ENCODE results near the gene IGSF1.

The IGSF1 gene

GRCh38 chrX:131288738-131289511, at the start of gene IGSF1:
Gene IGSF1, minus strand, starts transcription at chrX:131289306. Its CDS starts 2,632 bp downstream, at chrX:131286674.
- H3K9me3 ChIP-seq (ENCODE audit: control insufficient read depth, insufficient read depth, low read length) = no peaks in the 10 kb centered on the region
- H3K27me3 ChIP-seq (ENCODE audit: control insufficient read depth, insufficient read depth, low read length) = no peaks in the 10 kb centered on the region
- DNase-seq (ENCODE audit: low read depth, low spot score) = peak; percentile 60
- H3K36me3 ChIP-seq (ENCODE audit: control insufficient read depth, insufficient read depth, low read length) = no peaks in the 10 kb centered on the region
- H3K4me3 ChIP-seq (ENCODE audit: low read length) = peak within 1 kb of the TSS; percentile 63; the same call in 1 of the 2 replicates
- no CpG with 5 or more reads among the region's 32 CpGs for WGBS (ENCODE audit: insufficient coverage, insufficient read length)
- H3K27ac ChIP-seq (ENCODE audit: low read length) = no peak within 1 kb of the TSS
- peaks cover 3% of the 10 kb centered on the region; the same call in 1 of the 2 replicates for H3K4me1 ChIP-seq (ENCODE audit: control insufficient read depth, insufficient read depth, low read length)

- Histone ChIP-seq H3K4me3 (ENCODE audit: low read length) (no peak overlapping the region), H3K9me3 (ENCODE audit: control insufficient read depth, insufficient read depth, low read length) (no peaks in the 10 kb centered on the region), H3K27me3 (ENCODE audit: control insufficient read depth, insufficient read depth, low read length) (no peaks in the 10 kb centered on the region), H3K27ac (ENCODE audit: low read length) (no peak overlapping the region), H3K36me3 (ENCODE audit: control insufficient read depth, insufficient read depth, low read length) (no peaks in the 10 kb centered on the region), H3K4me1 (ENCODE audit: control insufficient read depth, insufficient read depth, low read length) (no peaks in the 10 kb centered on the region)
- WGBS (ENCODE audit: insufficient coverage, insufficient read length) = no CpG with 5 or more reads among the region's 3 CpGs
- no peak for DNase-seq (ENCODE audit: low read depth, low spot score)
These were observed 43.2 kb upstream of the IGSF1 start for GRCh38 chrX:131332331-131332730.

- DNase-seq (ENCODE audit: low read depth, low spot score) = no peak
- H3K27ac ChIP-seq (ENCODE audit: low read length) = no peak overlapping the region
- H3K27me3 ChIP-seq (ENCODE audit: control insufficient read depth, insufficient read depth, low read length) = no peaks in the 10 kb centered on the region
- no peaks in the 10 kb centered on the region for H3K9me3 ChIP-seq (ENCODE audit: control insufficient read depth, insufficient read depth, low read length)
- WGBS (ENCODE audit: insufficient coverage, insufficient read length) = no CpG with 5 or more reads among the region's 6 CpGs
- H3K4me3 ChIP-seq (ENCODE audit: low read length) = no peak overlapping the region
- H3K36me3 ChIP-seq (ENCODE audit: control insufficient read depth, insufficient read depth, low read length) = no peaks in the 10 kb centered on the region
- H3K4me1 ChIP-seq (ENCODE audit: control insufficient read depth, insufficient read depth, low read length) = no peaks in the 10 kb centered on the region
These were observed 42.0 kb upstream of the IGSF1 start for GRCh38 chrX:131331152-131331551.

- Histone ChIP-seq H3K27ac (ENCODE audit: low read length) (no peak overlapping the region), H3K27me3 (ENCODE audit: control insufficient read depth, insufficient read depth, low read length) (no peaks in the 10 kb centered on the region), H3K36me3 (ENCODE audit: control insufficient read depth, insufficient read depth, low read length) (no peaks in the 10 kb centered on the region), H3K4me1 (ENCODE audit: control insufficient read depth, insufficient read depth, low read length) (no peaks in the 10 kb centered on the region), H3K9me3 (ENCODE audit: control insufficient read depth, insufficient read depth, low read length) (no peaks in the 10 kb centered on the region), H3K4me3 (ENCODE audit: low read length) (no peak overlapping the region)
- no CpG with 5 or more reads among the region's 3 CpGs for WGBS (ENCODE audit: insufficient coverage, insufficient read length)
- no peak for DNase-seq (ENCODE audit: low read depth, low spot score)
These were observed 41.6 kb upstream of the IGSF1 start for GRCh38 chrX:131330735-131331134.

GRCh38 chrX:131322651-131323050, 33.5 kb upstream of the IGSF1 start:
- no peaks in the 10 kb centered on the region for H3K9me3 ChIP-seq (ENCODE audit: control insufficient read depth, insufficient read depth, low read length)
- H3K27me3 ChIP-seq (ENCODE audit: control insufficient read depth, insufficient read depth, low read length) = no peaks in the 10 kb centered on the region
- H3K4me3 ChIP-seq (ENCODE audit: low read length) = no peak overlapping the region
- DNase-seq (ENCODE audit: low read depth, low spot score) = no peak
- 100% methylated on average over 1 of the region's 3 CpGs for WGBS (ENCODE audit: insufficient coverage, insufficient read length)
- no peak overlapping the region for H3K27ac ChIP-seq (ENCODE audit: low read length)
- H3K4me1 ChIP-seq (ENCODE audit: control insufficient read depth, insufficient read depth, low read length) = no peaks in the 10 kb centered on the region
- no peaks in the 10 kb centered on the region for H3K36me3 ChIP-seq (ENCODE audit: control insufficient read depth, insufficient read depth, low read length)

GRCh38 chrX:131317326-131317725, 28.2 kb upstream of the IGSF1 start:
- no peak for DNase-seq (ENCODE audit: low read depth, low spot score)
- WGBS (ENCODE audit: insufficient coverage, insufficient read length) = no CpG with 5 or more reads among the region's 4 CpGs
- no peaks in the 10 kb centered on the region for H3K36me3 ChIP-seq (ENCODE audit: control insufficient read depth, insufficient read depth, low read length)

GRCh38 chrX:131316260-131316659, 27.2 kb upstream of the IGSF1 start:
- Histone ChIP-seq H3K4me3 (ENCODE audit: low read length) (no peak overlapping the region), H3K27me3 (ENCODE audit: control insufficient read depth, insufficient read depth, low read length) (no peaks in the 10 kb centered on the region), H3K9me3 (ENCODE audit: control insufficient read depth, insufficient read depth, low read length) (no peaks in the 10 kb centered on the region), H3K27ac (ENCODE audit: low read length) (no peak overlapping the region), H3K4me1 (ENCODE audit: control insufficient read depth, insufficient read depth, low read length) (no peaks in the 10 kb centered on the region), H3K36me3 (ENCODE audit: control insufficient read depth, insufficient read depth, low read length) (no peaks in the 10 kb centered on the region)
- no CpG with 5 or more reads among the region's 1 CpG for WGBS (ENCODE audit: insufficient coverage, insufficient read length)
- DNase-seq (ENCODE audit: low read depth, low spot score) = no peak

More at GRCh38 chrX:131317326-131317725, 28.2 kb upstream of the IGSF1 start:
- Histone ChIP-seq H3K4me3 (ENCODE audit: low read length) (no peak overlapping the region), H3K9me3 (ENCODE audit: control insufficient read depth, insufficient read depth, low read length) (no peaks in the 10 kb centered on the region), H3K4me1 (ENCODE audit: control insufficient read depth, insufficient read depth, low read length) (no peaks in the 10 kb centered on the region), H3K27ac (ENCODE audit: low read length) (no peak overlapping the region), H3K27me3 (ENCODE audit: control insufficient read depth, insufficient read depth, low read length) (no peaks in the 10 kb centered on the region)

- H3K4me1 ChIP-seq (ENCODE audit: control insufficient read depth, insufficient read depth, low read length) = no peaks in the 10 kb centered on the region
- no peaks in the 10 kb centered on the region for H3K27me3 ChIP-seq (ENCODE audit: control insufficient read depth, insufficient read depth, low read length)
- no peaks in the 10 kb centered on the region for H3K36me3 ChIP-seq (ENCODE audit: control insufficient read depth, insufficient read depth, low read length)
- no peak overlapping the region for H3K4me3 ChIP-seq (ENCODE audit: low read length)
- no peak for DNase-seq (ENCODE audit: low read depth, low spot score)
- no peak overlapping the region for H3K27ac ChIP-seq (ENCODE audit: low read length)
- H3K9me3 ChIP-seq (ENCODE audit: control insufficient read depth, insufficient read depth, low read length) = no peaks in the 10 kb centered on the region
These were observed 19.9 kb upstream of the IGSF1 start for GRCh38 chrX:131308980-131309379.

- Histone ChIP-seq H3K4me1 (ENCODE audit: control insufficient read depth, insufficient read depth, low read length) (no peaks in the 10 kb centered on the region), H3K36me3 (ENCODE audit: control insufficient read depth, insufficient read depth, low read length) (no peaks in the 10 kb centered on the region), H3K4me3 (ENCODE audit: low read length) (no peak overlapping the region), H3K27me3 (ENCODE audit: control insufficient read depth, insufficient read depth, low read length) (no peaks in the 10 kb centered on the region), H3K9me3 (ENCODE audit: control insufficient read depth, insufficient read depth, low read length) (no peaks in the 10 kb centered on the region), H3K27ac (ENCODE audit: low read length) (no peak overlapping the region)
- no CpG with 5 or more reads among the region's 1 CpG for WGBS (ENCODE audit: insufficient coverage, insufficient read length)
- DNase-seq (ENCODE audit: low read depth, low spot score) = no peak
These were observed 17.5 kb upstream of the IGSF1 start for GRCh38 chrX:131306601-131307000.

GRCh38 chrX:131305926-131306325, 16.8 kb upstream of the IGSF1 start:
- no peak overlapping the region for H3K4me3 ChIP-seq (ENCODE audit: low read length)
- no peaks in the 10 kb centered on the region for H3K4me1 ChIP-seq (ENCODE audit: control insufficient read depth, insufficient read depth, low read length)
- H3K9me3 ChIP-seq (ENCODE audit: control insufficient read depth, insufficient read depth, low read length) = no peaks in the 10 kb centered on the region
- H3K27ac ChIP-seq (ENCODE audit: low read length) = no peak overlapping the region
- no CpG with 5 or more reads among the region's 2 CpGs for WGBS (ENCODE audit: insufficient coverage, insufficient read length)
- no peaks in the 10 kb centered on the region for H3K36me3 ChIP-seq (ENCODE audit: control insufficient read depth, insufficient read depth, low read length)
- no peaks in the 10 kb centered on the region for H3K27me3 ChIP-seq (ENCODE audit: control insufficient read depth, insufficient read depth, low read length)
- no peak for DNase-seq (ENCODE audit: low read depth, low spot score)

GRCh38 chrX:131302701-131303100, 13.6 kb upstream of the IGSF1 start:
- WGBS (ENCODE audit: insufficient coverage, insufficient read length) = no CpG with 5 or more reads among the region's 3 CpGs
- no peaks in the 10 kb centered on the region for H3K27me3 ChIP-seq (ENCODE audit: control insufficient read depth, insufficient read depth, low read length)

More at GRCh38 chrX:131302701-131303100, 13.6 kb upstream of the IGSF1 start:
- no peaks in the 10 kb centered on the region for H3K36me3 ChIP-seq (ENCODE audit: control insufficient read depth, insufficient read depth, low read length)
- no peak overlapping the region for H3K27ac ChIP-seq (ENCODE audit: low read length)
- no peaks in the 10 kb centered on the region for H3K4me1 ChIP-seq (ENCODE audit: control insufficient read depth, insufficient read depth, low read length)
- H3K4me3 ChIP-seq (ENCODE audit: low read length) = no peak overlapping the region
- H3K9me3 ChIP-seq (ENCODE audit: control insufficient read depth, insufficient read depth, low read length) = no peaks in the 10 kb centered on the region
- DNase-seq (ENCODE audit: low read depth, low spot score) = no peak

All from iPS DF 6.9 (cell line).